HepG2 (cell line): ENCODE measurements around the gene ZC3H4. TPM values are rescaled to one million over a fixed set of nuclear protein-coding genes. Genes with fewer than 3 reads are reported as not detected.

Experiments used
- ATF6 ChIP-seq: sonication (generic); formaldehyde crosslinking; conservative IDR thresholded peaks from 2 replicates; pipeline ENCODE4 v1.4.0; 2020; ENCODE audit warnings: missing genetic modification reagents
- CEBPG ChIP-seq: IDR thresholded peaks from 2 replicates; pipeline ENCODE4 v1.6.1; 2016
- ETS1 ChIP-seq: sonication (generic); formaldehyde crosslinking; IDR thresholded peaks from 2 replicates; pipeline ENCODE4 v1.4.0; 2020; ENCODE audit warnings: missing genetic modification reagents
- KDM5A ChIP-seq: fragments of 200-600 bp; sonication (generic); IDR thresholded peaks from 2 replicates; pipeline ENCODE4 v1.7.0; 2018; ENCODE audit warnings: antibody characterized with exemption, mild to moderate bottlenecking, low read length, borderline replicate concordance
- KLF11 ChIP-seq: IDR thresholded peaks from 2 replicates; pipeline ENCODE4 v1.6.1; 2016; ENCODE audit warnings: missing compliant biosample characterization
- MXD3 ChIP-seq: IDR thresholded peaks from 2 replicates; pipeline ENCODE4 v1.6.1; 2016; ENCODE audit warnings: mild to moderate bottlenecking, missing biosample characterization, missing genetic modification reagents
- POLR2AphosphoS5 ChIP-seq: IDR thresholded peaks from 2 replicates; pipeline ENCODE4 v1.6.1; 2012; ENCODE audit warnings: low read depth, low read length
- SMAD3 ChIP-seq: sonication (generic); formaldehyde crosslinking; IDR thresholded peaks from 2 replicates; pipeline ENCODE4 v1.4.0; 2020; ENCODE audit warnings: missing genetic modification reagents
- TSC22D2 ChIP-seq: sonication (generic); formaldehyde crosslinking; IDR thresholded peaks from 2 replicates; pipeline ENCODE4 v1.5.1; 2020; ENCODE audit warnings: missing genetic modification reagents, mild to moderate bottlenecking, borderline replicate concordance
- WIZ ChIP-seq: sonication (generic); formaldehyde crosslinking; IDR thresholded peaks from 2 replicates; pipeline ENCODE4 v1.5.1; 2020; ENCODE audit warnings: mild to moderate bottlenecking, missing genetic modification reagents
- ZC3H4 ChIP-seq: sonication (generic); formaldehyde crosslinking; IDR thresholded peaks from 2 replicates; pipeline ENCODE4 v1.4.0; 2020; ENCODE audit warnings: missing genetic modification reagents, borderline replicate concordance
- ZMAT5 ChIP-seq: sonication (generic); formaldehyde crosslinking; IDR thresholded peaks from 2 replicates; pipeline ENCODE4 v1.5.0; 2020; ENCODE audit warnings: mild to moderate bottlenecking, low read depth, missing genetic modification reagents, borderline replicate concordance
- ZNF24 ChIP-seq: fragments of 450-650 bp; IDR thresholded peaks from 2 replicates; pipeline ENCODE4 v1.6.1; 2017; ENCODE audit warnings: antibody characterized with exemption, mild to moderate bottlenecking
- ZNF710 ChIP-seq: sonication (generic); formaldehyde crosslinking; IDR thresholded peaks from 2 replicates; pipeline ENCODE4 v1.5.0; 2020; ENCODE audit warnings: mild to moderate bottlenecking, missing genetic modification reagents, borderline replicate concordance
- polyA plus RNA-seq, 8 experiments: library from polyadenylated mRNA; depleted of rRNA in 3 of 8; stranded (reverse) in 7 of 8; unstranded in 1 of 8; fragments of >200 nt; fragmentation: Illumina TruSeq in 4 of 8; extraction: Trizol in 4 of 8; gene quantifications; 2 replicates each; pipeline versions ENCODE4 v1.2.1 to v1.2.3, GENCODE V29; 2011 to 2016; ENCODE audit warnings: low read depth in 4 of 8, missing spikeins in 1 of 8, mixed read lengths in 1 of 8; ENCODE audit not compliant: insufficient read depth in 1 of 8
- total RNA-seq, 5 experiments: library from RNA; depleted of rRNA; stranded (reverse); fragments of >200 nt; fragmentation: Illumina TruSeq; extraction: Trizol; gene quantifications; 2 replicates each; pipeline ENCODE4 v1.2.3, GENCODE V29; 2016; ENCODE audit warnings: low read depth in 1 of 5
- TF ChIP-seq, protein P1 (sequence below): IDR thresholded peaks from 2 replicates; pipeline ENCODE4 v1.6.1; 2016; ENCODE audit warnings: low read depth, missing genetic modification reagents, missing compliant biosample characterization

The ZC3H4 gene
- total and polyA plus RNA-seq, 2 of the 13 experiments (the other 11 are each of a cell fraction or from before 2014, with no cell fraction given), result 1.8 to 10.7 TPM

DNA sequence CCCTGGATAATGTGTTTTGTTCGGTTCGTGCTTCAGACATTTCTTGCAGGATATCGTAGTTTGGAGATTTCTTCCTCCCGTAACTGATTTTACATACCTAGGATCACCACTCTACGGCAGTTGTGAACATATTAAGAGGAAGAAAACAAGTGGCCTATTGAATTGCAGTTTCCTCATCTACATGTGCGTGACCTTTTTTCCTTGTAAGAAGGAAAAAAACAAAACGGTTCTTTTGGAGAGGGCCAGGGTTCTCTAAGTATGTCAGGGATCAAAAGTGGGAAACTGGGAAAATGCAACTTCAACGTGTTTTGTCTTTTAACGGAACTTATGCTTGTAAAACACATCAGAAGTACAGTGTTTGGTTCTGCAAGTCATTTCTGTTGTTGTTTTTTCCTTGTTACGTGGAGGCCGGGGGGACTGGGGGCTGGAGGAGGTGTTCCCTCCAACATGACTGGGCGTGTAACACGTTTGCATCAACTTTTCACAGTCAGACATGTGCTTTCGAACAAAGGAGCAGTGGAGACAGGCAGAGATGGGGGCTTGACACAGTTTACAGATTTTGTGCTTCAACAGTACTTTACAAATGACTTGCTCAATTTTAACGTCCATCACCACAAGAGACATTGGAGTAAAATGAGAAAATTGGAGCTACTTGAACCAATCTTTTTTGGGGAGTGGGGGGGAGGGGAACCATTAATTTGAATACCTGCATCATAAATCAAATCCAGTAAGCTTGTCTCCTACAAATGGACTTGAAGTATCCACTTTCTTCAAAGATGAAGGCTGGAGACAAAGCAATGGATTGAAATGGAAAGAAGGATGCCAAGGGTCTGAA, 3.8 kb downstream of the ZC3H4 start (continued):
- TF ChIP-seq, protein P1, sequence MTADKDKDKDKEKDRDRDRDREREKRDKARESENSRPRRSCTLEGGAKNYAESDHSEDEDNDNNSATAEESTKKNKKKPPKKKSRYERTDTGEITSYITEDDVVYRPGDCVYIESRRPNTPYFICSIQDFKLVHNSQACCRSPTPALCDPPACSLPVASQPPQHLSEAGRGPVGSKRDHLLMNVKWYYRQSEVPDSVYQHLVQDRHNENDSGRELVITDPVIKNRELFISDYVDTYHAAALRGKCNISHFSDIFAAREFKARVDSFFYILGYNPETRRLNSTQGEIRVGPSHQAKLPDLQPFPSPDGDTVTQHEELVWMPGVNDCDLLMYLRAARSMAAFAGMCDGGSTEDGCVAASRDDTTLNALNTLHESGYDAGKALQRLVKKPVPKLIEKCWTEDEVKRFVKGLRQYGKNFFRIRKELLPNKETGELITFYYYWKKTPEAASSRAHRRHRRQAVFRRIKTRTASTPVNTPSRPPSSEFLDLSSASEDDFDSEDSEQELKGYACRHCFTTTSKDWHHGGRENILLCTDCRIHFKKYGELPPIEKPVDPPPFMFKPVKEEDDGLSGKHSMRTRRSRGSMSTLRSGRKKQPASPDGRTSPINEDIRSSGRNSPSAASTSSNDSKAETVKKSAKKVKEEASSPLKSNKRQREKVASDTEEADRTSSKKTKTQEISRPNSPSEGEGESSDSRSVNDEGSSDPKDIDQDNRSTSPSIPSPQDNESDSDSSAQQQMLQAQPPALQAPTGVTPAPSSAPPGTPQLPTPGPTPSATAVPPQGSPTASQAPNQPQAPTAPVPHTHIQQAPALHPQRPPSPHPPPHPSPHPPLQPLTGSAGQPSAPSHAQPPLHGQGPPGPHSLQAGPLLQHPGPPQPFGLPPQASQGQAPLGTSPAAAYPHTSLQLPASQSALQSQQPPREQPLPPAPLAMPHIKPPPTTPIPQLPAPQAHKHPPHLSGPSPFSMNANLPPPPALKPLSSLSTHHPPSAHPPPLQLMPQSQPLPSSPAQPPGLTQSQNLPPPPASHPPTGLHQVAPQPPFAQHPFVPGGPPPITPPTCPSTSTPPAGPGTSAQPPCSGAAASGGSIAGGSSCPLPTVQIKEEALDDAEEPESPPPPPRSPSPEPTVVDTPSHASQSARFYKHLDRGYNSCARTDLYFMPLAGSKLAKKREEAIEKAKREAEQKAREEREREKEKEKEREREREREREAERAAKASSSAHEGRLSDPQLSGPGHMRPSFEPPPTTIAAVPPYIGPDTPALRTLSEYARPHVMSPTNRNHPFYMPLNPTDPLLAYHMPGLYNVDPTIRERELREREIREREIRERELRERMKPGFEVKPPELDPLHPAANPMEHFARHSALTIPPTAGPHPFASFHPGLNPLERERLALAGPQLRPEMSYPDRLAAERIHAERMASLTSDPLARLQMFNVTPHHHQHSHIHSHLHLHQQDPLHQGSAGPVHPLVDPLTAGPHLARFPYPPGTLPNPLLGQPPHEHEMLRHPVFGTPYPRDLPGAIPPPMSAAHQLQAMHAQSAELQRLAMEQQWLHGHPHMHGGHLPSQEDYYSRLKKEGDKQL (CRISPR knock-in tag), result 0 out of 2 replicates have a peak, but pooled peaks have one; percentile 7
- TF ChIP-seq MXD3 (CRISPR knock-in tag), result no peak
- no peak for TF ChIP-seq KDM5A
- TF ChIP-seq ZNF710 (CRISPR knock-in tag), result no peak
- TF ChIP-seq POLR2AphosphoS5, result peak; percentile 58
- TF ChIP-seq TSC22D2 (CRISPR knock-in tag), result no peak
- TF ChIP-seq CEBPG, result 0 out of 2 replicates have a peak, but pooled peaks have one; percentile 4
- no peak for TF ChIP-seq SMAD3 (CRISPR knock-in tag)
- no peak for TF ChIP-seq WIZ (CRISPR knock-in tag)
- no peak for TF ChIP-seq ZNF24
- TF ChIP-seq ZC3H4, result peak; percentile 84
- no peak for TF ChIP-seq ZMAT5 (CRISPR knock-in tag)
- TF ChIP-seq ATF6 (CRISPR knock-in tag), result no peak
- TF ChIP-seq ETS1 (CRISPR knock-in tag), result no peak
- TF ChIP-seq KLF11, result no peak
